ENCODE data around the gene TMED9. TPM values are rescaled to one million over a fixed set of nuclear protein-coding genes. Genes with fewer than 3 reads are reported as not detected.
"Not testable (repeated sequence)": the region's sequence is repeated elsewhere in the genome, so short reads cannot be mapped to it uniquely, and the experiment has no call there.

The TMED9 gene
- total RNA-seq, 3 donors from 2014 or later (not counting 1 experiment from before 2014, with no cell fraction given) = 91.2 to 114 (median 94.4) TPM

DNA sequence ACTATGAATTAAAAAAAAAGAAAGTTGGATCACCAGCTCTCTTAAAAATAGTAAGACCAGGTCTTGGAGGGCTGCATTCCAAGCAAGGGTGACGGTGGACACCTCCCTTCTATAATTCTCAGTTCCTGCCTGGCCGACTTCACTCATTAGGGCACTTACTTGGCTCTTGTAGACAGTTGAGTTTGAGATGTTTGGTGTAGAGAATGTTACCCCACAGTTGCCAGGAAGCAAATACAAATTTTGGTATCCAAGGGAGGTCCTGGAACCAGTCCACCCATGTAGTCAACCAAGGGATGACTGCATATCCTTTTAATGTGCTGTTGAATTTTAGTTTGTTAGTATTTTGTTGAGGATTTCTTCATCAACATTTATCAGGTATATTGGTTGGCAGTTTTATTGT is 28.6 kb downstream of the TMED9 start:
- no peak overlapping the region for H3K27ac Mint-ChIP-seq
- H3K27me3 Mint-ChIP-seq (ENCODE audit: low read depth in 2 of 2) = no peaks in the 10 kb centered on the region
- no peaks in the 10 kb centered on the region for H3K27me3 ChIP-seq (ENCODE audit: control insufficient read depth, insufficient read depth, low read length)
- no peaks in the 10 kb centered on the region for H3K4me1 Mint-ChIP-seq
- ATAC-seq (no peak), DNase-seq (no peak)
- no peak overlapping the region for H3K4me3 ChIP-seq (ENCODE audit: low read length)
- TF ChIP-seq, protein P1, sequence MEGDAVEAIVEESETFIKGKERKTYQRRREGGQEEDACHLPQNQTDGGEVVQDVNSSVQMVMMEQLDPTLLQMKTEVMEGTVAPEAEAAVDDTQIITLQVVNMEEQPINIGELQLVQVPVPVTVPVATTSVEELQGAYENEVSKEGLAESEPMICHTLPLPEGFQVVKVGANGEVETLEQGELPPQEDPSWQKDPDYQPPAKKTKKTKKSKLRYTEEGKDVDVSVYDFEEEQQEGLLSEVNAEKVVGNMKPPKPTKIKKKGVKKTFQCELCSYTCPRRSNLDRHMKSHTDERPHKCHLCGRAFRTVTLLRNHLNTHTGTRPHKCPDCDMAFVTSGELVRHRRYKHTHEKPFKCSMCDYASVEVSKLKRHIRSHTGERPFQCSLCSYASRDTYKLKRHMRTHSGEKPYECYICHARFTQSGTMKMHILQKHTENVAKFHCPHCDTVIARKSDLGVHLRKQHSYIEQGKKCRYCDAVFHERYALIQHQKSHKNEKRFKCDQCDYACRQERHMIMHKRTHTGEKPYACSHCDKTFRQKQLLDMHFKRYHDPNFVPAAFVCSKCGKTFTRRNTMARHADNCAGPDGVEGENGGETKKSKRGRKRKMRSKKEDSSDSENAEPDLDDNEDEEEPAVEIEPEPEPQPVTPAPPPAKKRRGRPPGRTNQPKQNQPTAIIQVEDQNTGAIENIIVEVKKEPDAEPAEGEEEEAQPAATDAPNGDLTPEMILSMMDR (IDR thresholded peaks at IDR 0.05) = no peak
- peaks cover 28% of the 10 kb centered on the region for H3K36me3 ChIP-seq (ENCODE audit: control insufficient read depth, insufficient read depth, low read length)
- H3K36me3 Mint-ChIP-seq = peaks cover 11% of the 10 kb centered on the region
- H3K9me3 ChIP-seq (ENCODE audit: control insufficient read depth, insufficient read depth, low read length) = no peaks in the 10 kb centered on the region
- no peak overlapping the region for H3K27ac ChIP-seq (ENCODE audit: low read length)
- H3K4me3 Mint-ChIP-seq = no peak overlapping the region
- intact Hi-C loops (cut with micrococcal nuclease) = no loop called here
- no peaks in the 10 kb centered on the region for H3K9me3 Mint-ChIP-seq
- no peaks in the 10 kb centered on the region for H3K4me1 ChIP-seq (ENCODE audit: control insufficient read depth, insufficient read depth, low read length)
- 100% methylated on average over 1 of the region's 2 CpGs for WGBS (ENCODE audit: insufficient coverage)

DNA sequence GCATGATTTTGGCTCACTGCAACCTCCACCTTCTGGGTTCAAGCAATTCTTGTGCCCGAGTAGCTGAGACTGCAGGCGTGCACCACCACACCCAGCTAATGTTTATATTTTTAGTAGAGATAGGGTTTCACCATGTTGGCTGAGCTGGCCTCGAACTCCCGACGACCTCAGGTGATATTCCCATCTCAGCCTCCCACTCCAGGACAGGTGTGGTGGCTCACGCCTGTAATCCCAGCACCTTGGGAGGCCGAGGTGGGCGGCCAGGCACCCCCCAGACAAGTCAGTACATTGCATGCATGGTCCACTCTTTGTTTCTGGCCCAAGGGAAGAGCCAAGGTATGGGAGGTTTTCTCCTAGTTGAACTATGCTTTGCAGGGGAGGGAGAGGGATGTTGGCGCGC is 32.2 kb downstream of the TMED9 start:
- H3K9me3 Mint-ChIP-seq; H3K27ac Mint-ChIP-seq; H3K27ac ChIP-seq (ENCODE audit: low read length); H3K27me3 ChIP-seq (ENCODE audit: control insufficient read depth, insufficient read depth, low read length); H3K4me3 ChIP-seq (ENCODE audit: low read length); H3K4me1 Mint-ChIP-seq; H3K4me3 Mint-ChIP-seq; intact Hi-C loops (cut with micrococcal nuclease); ATAC-seq; H3K4me1 ChIP-seq (ENCODE audit: control insufficient read depth, insufficient read depth, low read length); DNase-seq; H3K9me3 ChIP-seq (ENCODE audit: control insufficient read depth, insufficient read depth, low read length); H3K27me3 Mint-ChIP-seq (ENCODE audit: low read depth in 2 of 2): not testable (repeated sequence)
- peaks cover 15% of the 10 kb centered on the region for H3K36me3 ChIP-seq (ENCODE audit: control insufficient read depth, insufficient read depth, low read length)
- 100% methylated on average over 9 of the region's 10 CpGs for WGBS (ENCODE audit: insufficient coverage)
- H3K36me3 Mint-ChIP-seq = peaks cover 11% of the 10 kb centered on the region

DNA sequence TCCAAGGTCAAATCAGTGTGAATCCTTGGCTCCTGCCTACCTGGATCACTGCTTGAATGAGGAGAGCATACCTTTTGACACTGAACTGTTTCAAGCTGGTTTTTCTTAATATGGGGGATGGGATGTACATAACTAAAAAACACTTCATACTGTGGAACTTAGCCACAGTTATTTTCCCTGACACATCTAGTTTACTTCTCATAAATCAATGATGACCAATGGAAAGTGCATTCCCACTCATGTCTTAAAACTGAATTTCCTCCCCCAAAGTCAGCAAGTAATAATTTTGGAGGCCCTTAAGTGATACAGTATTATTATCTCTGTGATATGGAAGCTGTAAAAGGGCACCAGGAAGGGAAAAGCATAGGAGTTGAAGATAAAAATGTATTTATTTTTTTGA is 38.2 kb downstream of the TMED9 start:
- H3K9me3 ChIP-seq (ENCODE audit: control insufficient read depth, insufficient read depth, low read length); intact Hi-C loops (cut with micrococcal nuclease); DNase-seq; H3K4me1 Mint-ChIP-seq; ATAC-seq; H3K27me3 ChIP-seq (ENCODE audit: control insufficient read depth, insufficient read depth, low read length); H3K4me3 ChIP-seq (ENCODE audit: low read length); H3K36me3 Mint-ChIP-seq; H3K27ac ChIP-seq (ENCODE audit: low read length); H3K4me1 ChIP-seq (ENCODE audit: control insufficient read depth, insufficient read depth, low read length); H3K4me3 Mint-ChIP-seq; H3K27me3 Mint-ChIP-seq (ENCODE audit: low read depth in 2 of 2); H3K36me3 ChIP-seq (ENCODE audit: control insufficient read depth, insufficient read depth, low read length); H3K9me3 Mint-ChIP-seq: not testable (repeated sequence)
- H3K27ac Mint-ChIP-seq = peak overlapping the region in 1 of 2 donors; percentile 26

DNA sequence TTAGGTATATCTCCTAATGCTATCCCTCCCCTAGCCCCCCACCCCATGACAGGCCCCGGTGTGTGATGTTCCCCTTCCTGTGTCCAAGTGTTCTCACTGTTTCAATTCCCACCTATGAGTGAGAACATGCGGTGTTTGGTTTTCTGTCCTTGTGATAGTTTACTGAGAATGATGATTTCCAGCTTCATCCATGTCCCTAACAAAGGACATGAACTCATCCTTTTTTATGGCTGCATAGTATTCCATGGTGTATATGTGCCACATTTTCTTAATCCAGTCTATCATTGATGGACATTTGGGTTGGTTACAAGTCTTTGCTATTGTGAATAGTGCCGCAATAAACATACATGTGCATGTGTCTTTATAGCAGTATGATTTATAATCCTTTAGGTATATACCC is 42.9 kb downstream of the TMED9 start:
- ATAC-seq; H3K27me3 ChIP-seq (ENCODE audit: control insufficient read depth, insufficient read depth, low read length); H3K27ac ChIP-seq (ENCODE audit: low read length); H3K4me1 Mint-ChIP-seq; H3K36me3 Mint-ChIP-seq; H3K4me3 ChIP-seq (ENCODE audit: low read length); H3K9me3 ChIP-seq (ENCODE audit: control insufficient read depth, insufficient read depth, low read length); H3K9me3 Mint-ChIP-seq; DNase-seq; H3K27ac Mint-ChIP-seq; H3K4me3 Mint-ChIP-seq; intact Hi-C loops (cut with micrococcal nuclease); H3K27me3 Mint-ChIP-seq (ENCODE audit: low read depth in 2 of 2); H3K36me3 ChIP-seq (ENCODE audit: control insufficient read depth, insufficient read depth, low read length); H3K4me1 ChIP-seq (ENCODE audit: control insufficient read depth, insufficient read depth, low read length): not testable (repeated sequence)
- 100% methylated on average over 1 of the region's 3 CpGs for WGBS (ENCODE audit: insufficient coverage)

DNA sequence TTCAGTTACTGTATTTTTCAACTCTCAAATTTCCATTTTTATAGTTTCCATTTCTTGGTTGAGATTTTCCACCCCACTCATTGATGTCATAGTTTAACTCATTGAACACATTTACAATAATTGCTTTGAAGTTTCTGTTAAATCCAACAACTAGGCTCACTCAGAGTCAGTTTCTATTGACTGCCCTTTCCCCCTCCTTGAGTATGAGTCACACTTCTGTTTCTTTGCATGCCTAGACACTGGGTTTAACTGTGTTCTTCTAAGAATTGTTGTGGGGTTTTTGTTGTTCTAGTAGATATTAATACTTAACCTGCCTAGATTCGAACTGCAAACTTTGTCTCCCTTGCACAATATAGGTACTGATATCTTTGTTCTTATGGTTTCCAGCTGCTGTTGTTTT is 53.5 kb downstream of the TMED9 start:
- intact Hi-C loops (cut with micrococcal nuclease); H3K36me3 ChIP-seq (ENCODE audit: control insufficient read depth, insufficient read depth, low read length); H3K9me3 ChIP-seq (ENCODE audit: control insufficient read depth, insufficient read depth, low read length); H3K9me3 Mint-ChIP-seq; DNase-seq; H3K4me3 ChIP-seq (ENCODE audit: low read length); H3K4me3 Mint-ChIP-seq; H3K4me1 Mint-ChIP-seq; H3K27ac ChIP-seq (ENCODE audit: low read length); H3K27ac Mint-ChIP-seq; H3K27me3 ChIP-seq (ENCODE audit: control insufficient read depth, insufficient read depth, low read length); H3K36me3 Mint-ChIP-seq; H3K4me1 ChIP-seq (ENCODE audit: control insufficient read depth, insufficient read depth, low read length); ATAC-seq; H3K27me3 Mint-ChIP-seq (ENCODE audit: low read depth in 2 of 2): not testable (repeated sequence)
- WGBS (ENCODE audit: insufficient coverage) = no CpG with 5 or more reads among the region's 1 CpG

Other genes with a start within 250 kb of the TMED9 start
- 100 to 1,000 TPM; 112 to 124 (median 114) TPM for gene LMAN2, start 240.5 kb upstream of the TMED9 start, total RNA-seq
- gene RGS14, start 234.3 kb upstream of the TMED9 start, total RNA-seq = 10 to 100 TPM; 57.3 to 87.0 (median 66.1) TPM
- gene SLC34A1, start 207.8 kb upstream of the TMED9 start, total RNA-seq = under 1 TPM; 0.50 to 0.66 (median 0.63) TPM
- not detected for gene PFN3, start 191.5 kb upstream of the TMED9 start, total RNA-seq
- 1 to 10 TPM in 1 of 3 donors, under 1 TPM in 2; 0.66 to 1.7 (median 0.93) TPM for gene F12, start 182.6 kb upstream of the TMED9 start, total RNA-seq
- gene GRK6, start 165.5 kb upstream of the TMED9 start, total RNA-seq = 100 to 1,000 TPM; 173 to 221 (median 190) TPM
- gene PRR7, start 145.4 kb upstream of the TMED9 start, total RNA-seq = 10 to 100 TPM; 21.6 to 27.9 (median 23.3) TPM
- gene DBN1, start 118.6 kb upstream of the TMED9 start, total RNA-seq = 10 to 100 TPM; 13.7 to 25.2 (median 15.0) TPM
- 10 to 100 TPM in 2 of 3 donors, 1 to 10 TPM in 1; 9.7 to 58.7 (median 14.7) TPM for gene PDLIM7, start 94.6 kb upstream of the TMED9 start, total RNA-seq
- gene DOK3, start 82.4 kb upstream of the TMED9 start, total RNA-seq = 10 to 100 TPM in 1 of 3 donors, 1 to 10 TPM in 2; 3.5 to 19.8 (median 9.1) TPM
- 100 to 1,000 TPM in 1 of 3 donors, 10 to 100 TPM in 2; 66.6 to 106 (median 78.3) TPM for gene DDX41, start 75.2 kb upstream of the TMED9 start, total RNA-seq
- 100 to 1,000 TPM; 203 to 235 (median 216) TPM for gene FAM193B, start 37.6 kb upstream of the TMED9 start, total RNA-seq
- gene B4GALT7, start 7.9 kb downstream of the TMED9 start, total RNA-seq = 10 to 100 TPM; 28.7 to 38.5 (median 28.7) TPM
- 1 to 10 TPM in 1 of 3 donors, under 1 TPM in 2; 0.63 to 3.5 (median 0.85) TPM for gene FAM153A, start 190.7 kb downstream of the TMED9 start, total RNA-seq